Stimulated activated CD4-positive, alpha-beta T cell treated with anti-CD3 and anti-CD28 coated beads, TNF-alpha, amount 100 ng/mL, for 48 hours (primary cell): ENCODE results near the gene NTN1.

Experiments used
- DNase-seq, 3 donors: peaks; one replicate each; pipeline ENCODE4 v3.0.0-alpha.2; 2020; ENCODE audit warnings: low read depth in 3 of 3

NTN1 gene

DNA sequence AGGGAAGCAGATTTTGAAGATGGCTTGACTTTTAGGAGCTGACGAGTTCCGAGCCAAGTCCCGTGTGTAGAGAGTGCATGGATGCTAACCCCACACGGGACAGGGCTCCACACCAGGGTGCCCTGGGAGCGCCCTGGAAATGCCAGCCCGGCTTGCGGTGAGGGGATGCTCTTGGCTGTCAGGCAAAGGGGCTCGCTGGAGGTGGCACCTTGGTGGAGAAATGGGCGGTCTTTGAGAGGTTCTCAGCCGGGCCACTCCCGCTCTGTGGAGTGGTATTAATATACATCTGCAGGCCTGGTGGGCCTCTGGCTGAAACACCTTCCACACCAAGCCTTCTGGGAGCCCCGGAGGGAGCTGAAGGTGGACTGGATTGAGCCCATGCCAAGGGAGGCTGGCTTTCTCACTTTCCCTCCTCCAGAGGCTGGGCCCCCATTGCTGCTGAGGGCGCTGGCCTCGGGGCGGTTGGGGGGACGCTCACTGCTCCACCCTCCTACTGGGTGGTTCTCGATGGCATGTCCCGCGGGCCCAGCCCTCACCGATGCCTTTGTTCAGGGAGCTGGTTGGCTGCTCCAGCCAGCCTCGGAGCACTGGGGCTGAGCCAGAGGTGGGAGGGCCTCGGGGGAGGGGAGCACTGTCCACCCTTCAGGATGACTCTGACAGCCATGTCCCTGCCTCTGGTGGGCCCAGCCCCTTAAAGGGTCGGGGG is 210.3 kb downstream of the NTN1 start:
- no peak for DNase-seq

DNA sequence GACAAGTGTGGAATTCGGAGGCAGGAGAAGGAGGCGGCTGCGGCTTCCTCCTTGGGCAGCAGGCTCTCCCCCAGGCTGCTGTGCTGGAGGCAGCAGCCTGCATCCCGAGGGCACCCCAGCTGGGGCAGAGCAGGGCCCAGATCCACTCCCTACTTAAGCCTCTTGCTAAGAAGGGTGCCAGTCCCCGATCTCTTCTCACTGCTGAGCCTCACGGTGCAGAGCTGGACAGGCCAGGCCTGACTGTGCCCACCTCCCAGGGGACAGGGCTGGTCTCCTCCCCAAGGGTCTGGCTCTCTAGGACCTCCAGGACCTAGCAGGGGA is 210.8 kb downstream of the NTN1 start:
- no peak for DNase-seq

DNA sequence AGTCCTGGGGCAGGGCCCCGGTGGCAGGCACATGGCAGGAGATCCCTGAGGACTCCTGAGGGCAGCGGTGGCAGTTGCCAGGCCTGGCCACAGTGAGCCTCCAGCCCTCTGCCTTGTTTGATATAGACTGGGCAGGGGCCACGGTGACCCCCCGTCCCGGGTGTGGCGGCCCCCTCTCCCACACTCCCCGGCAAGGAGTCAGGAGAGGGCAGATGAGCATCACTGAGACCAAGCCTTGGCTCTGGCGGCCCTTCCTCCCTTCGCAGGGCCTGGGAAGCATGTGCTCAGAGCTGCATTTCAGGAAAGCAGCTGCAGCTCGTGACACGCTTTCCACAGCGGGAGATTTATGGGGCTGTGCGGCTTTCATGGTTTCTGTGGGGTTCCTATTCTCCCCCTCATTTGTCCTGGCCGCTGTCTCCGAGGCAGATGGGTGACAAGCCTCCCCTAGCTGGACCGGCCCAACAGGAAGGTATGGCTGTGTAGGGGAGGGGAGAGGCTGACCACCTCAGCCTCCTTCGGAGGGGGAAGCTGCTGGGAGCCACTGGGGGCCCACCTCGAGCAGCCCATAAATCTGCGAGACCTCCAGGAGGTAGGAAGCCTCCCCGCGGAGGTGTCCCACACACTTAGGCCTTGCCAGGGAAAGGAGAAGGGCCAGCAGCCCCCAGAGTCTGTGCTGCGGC is 211.4 kb downstream of the NTN1 start:
- DNase-seq = no peak

DNA sequence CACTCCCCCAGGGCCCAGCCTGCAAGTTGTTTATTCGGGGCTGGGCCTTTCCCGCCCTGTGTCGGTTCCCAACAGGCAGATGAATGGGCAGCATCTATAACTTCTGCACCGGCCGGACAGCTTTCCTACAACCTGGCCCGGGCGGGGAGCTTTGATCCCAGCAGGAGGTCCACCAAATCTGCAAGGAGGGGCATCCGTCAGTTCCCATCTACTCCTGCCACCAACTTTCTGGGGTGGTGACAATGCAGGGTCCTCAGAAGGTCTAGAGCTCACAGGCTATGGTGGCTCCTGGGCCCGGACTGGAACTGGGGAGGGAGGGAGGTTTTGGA is 211.9 kb downstream of the NTN1 start:
- no peak for DNase-seq

DNA sequence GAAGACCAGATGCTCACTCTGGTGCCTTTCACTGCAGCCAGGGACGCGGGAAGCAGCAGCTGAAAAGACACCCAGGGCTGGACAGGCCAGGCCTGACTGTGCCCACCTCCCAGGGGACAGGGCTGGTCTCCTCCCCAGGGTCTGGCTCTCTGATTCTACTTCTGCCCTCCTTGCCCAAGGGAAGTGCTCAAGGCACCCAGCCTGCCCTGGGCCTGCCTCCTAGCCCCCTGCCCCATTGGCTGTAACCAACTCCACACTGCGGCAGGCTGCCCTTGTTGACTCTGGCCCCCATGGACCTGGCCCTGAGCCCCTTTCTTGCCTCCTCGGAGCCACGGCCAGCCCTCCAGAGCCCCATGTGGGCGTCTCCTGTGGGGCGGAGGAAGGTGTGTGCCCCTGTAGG is 212.5 kb downstream of the NTN1 start:
- no peak for DNase-seq

DNA sequence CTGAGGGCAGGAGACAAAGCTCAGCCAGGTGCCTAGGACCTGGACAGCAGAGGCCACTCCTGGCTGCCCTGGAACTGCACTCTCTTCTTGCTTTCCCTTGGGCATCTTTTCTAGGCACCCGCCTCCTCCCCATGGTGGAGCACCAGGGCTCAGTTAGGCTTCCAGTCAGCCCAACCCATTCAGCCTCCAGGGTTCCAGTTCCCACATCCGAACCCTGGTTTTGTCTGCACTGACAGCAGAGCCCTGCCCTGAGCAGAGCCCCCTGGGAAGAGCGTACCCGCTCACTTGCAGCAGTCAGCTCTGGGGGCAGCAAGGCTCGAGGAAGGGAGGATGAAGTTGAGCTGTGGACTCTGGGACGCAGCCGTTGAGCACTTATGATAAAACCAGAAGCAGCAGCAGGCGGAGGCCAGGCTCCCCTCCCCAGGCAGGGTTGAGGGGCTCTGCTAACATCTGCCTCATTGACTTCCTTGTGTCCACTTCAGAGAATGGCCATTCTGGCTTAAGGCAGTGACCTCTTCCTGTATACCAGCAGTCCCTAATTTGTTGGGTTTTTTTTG is 213.2 kb downstream of the NTN1 start:
- no peak for DNase-seq

DNA sequence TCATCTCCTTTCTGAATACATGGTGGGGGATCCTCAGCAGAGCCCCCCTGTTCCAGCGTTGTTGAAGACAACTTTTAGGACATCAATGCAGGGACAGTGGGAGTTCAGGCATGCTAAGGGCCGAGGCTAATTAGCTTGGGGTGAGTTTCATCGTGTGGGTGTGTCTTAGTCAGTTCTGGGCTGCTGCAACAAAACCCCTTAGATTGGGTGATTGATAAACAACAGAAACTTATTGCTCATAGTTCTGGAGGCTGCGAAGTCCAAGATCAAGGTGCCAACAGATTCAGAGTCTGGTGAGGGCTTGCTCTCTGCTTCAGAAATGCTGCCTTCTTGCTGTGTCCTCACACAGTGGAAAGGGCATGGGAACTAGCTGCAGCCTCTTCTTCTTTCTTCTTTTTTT is 214.0 kb downstream of the NTN1 start:
- no peak for DNase-seq

DNA sequence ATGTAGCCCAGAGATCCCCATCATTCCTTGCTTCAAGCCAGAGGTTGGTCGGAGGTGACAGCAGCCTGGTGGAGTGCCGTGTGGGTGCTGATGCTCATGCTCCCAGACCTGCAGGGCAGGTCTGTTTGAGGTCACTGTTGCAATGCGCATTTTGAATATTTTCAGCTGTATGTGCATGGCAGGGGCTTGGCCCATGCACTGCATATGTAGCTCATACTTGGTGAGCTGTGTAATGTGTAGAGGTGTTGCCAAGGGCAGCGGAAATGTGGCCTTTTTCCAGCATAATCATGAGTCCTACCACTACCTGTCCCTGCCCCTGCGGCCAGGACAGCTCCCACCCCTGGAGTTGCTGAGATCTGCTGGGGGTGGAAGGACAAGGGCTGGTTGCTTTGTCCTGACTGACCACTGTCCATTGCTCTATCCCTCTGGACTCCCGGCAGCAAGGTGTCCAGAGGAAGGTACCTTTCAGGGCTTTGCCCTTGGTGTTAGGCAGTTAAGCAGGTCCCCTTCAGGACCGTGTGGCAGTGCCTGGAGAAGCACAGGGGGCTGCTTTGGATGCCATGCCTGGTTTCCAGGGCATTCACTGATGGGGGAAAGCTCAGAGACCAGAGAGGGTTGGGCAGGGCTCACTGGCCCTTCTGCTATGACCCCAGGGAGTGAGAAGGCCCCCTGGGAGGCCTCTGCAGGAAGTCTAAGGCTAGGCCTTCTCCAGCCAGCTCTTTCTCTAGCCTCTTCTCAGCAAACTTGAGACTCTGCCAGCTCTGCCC is 215.2 kb downstream of the NTN1 start:
- DNase-seq = no peak

DNA sequence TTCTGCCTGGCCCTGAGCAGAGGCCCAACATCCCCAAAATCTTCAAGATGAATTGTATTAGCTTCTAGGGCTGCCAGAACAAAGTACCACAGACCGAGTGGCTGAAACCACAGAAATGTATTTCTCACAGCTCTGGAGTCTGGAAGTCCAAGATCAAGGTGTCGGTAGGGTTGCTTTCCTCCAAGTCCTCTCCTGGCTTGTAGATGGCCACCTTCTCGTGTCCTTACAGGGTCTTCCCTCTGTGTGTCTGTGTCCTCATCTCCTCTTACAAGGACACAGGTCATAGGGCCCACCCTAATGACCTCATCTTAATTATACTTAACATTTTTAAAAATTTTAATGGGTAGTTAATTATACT is 215.7 kb downstream of the NTN1 start:
- DNase-seq = no peak

DNA sequence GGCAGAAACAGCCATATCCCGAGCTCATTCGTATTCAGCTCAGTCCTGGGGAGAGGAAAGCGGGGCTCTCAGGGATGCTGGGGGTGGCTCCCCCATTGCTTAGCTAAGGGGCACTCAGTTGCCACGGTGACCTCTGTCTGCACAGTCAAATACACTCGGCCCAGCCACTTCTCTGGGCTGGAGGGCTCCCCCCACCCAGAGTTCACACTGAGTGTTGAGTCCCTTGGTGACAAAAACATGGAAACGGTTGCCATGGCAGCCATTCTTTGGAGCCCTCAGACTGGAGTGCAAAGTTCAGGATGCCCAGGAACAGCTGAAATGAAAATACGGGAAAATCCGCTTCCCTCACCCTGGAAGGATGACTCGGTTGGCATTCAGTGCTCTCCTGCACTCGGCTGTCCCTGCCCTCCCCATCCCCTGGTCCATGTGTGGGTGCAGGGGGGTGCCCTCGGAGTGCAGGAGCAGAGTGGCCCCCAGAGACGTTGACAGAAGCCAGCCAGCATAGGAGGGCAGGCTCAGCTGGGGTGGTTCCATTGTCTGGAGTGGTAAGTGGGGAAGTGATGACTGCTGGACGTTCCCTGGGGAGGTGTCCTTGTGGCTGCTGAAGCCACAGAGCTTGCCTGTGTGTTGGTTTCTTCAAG is 216.5 kb downstream of the NTN1 start:
- DNase-seq = no peak

DNA sequence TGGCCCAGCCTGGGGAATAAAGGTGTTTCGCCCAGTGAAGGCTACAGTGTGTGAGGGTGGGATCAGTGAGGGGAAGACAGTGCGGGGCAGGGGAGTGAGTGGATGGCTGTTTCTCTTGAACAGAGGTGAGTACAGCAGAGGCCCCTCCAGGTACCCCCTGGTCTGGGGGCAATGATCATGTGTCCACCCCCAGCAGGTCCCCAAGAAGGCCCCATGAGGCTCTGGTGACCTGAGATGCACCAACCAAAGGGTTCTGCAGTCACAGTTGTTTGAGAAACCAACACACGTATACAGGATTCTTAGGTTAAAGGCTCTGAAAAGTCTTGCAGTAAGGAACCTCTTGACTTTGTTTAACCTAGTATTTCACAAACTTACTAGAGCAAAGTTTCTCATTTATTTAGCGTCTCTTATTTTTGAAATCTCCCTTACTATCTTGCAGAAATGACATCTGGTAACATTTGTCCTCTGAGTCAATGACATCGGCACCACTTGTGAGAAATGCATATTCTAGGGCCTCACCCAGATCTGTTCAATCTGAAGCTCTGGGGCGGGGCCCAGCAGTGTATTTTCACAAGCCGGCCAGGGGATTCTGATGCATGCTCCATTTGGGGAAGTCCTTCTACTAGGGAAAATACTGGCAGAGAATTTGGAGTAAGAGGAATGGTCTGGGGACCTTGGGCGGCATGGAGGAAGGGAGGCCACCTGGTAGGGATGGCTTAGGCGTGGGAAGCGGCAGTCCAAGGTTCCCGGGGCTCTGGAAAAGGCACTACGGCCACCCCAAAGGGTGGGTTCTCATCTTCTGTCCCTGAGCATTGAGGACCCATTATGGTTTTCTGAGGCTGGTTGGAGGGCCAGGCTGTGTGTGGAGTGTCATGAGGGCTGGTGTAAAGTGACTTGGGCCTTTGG is 217.3 kb downstream of the NTN1 start:
- no peak for DNase-seq

DNA sequence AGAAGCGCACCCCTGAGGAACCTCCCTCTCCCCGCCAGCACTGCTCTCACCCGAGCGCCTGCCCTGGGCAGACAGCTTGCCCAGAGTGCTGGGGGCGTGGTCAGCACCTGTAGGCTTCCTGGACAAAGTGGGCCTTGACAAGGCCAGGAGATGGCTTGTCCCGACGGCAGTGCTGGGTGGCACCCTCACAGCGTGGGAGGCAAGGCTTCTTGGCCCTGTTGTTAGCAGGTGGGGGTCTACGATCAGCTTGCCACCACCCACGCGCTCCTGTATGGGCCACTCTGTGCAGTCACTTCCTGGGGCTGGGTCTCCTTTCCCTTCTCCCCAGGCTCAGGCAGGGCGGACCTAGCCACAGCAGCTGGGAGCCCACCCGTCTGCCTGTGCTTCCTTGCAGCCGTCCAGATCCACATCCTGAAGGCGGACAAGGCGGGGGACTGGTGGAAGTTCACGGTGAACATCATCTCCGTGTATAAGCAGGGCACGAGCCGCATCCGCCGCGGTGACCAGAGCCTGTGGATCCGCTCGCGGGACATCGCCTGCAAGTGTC is 218.0 kb downstream of the NTN1 start:
- DNase-seq = no peak

DNA sequence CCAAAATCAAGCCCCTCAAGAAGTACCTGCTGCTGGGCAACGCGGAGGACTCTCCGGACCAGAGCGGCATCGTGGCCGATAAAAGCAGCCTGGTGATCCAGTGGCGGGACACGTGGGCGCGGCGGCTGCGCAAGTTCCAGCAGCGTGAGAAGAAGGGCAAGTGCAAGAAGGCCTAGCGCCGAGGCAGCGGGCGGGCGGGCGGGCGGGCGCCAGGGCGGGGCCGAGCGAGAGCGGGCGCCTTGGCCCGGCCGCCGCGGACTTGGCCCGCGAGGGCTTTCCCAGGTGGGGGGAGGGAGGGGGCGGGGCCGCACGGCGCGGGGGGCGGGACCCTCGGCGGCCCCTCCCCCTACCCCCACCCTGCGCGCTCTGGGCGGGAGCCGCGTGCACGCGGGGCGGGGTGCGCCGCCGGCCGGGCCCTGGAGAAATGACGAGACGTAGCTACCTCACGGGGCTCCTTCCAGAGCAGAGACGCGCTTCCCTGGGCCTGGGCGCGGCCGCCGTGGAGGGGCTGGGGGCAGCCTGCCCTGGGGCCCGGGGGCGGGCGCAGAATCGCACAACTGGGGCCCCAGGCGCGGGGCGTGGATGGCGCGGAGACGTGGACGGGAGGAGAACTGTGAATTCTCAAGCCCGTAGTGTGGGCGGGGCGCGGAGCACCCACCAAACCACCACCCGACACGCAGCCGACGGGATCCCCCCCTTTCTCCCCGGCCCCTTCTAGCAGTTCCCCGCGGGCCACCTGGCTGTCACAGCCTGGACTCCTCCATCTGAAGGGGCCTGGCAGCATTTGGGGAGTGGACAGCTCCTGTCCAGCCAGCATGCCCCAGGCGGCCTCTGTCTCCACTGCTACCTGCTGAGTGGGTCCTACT is 218.7 kb downstream of the NTN1 start:
- DNase-seq = peak; percentile 49 to 56 (median 51)

DNA sequence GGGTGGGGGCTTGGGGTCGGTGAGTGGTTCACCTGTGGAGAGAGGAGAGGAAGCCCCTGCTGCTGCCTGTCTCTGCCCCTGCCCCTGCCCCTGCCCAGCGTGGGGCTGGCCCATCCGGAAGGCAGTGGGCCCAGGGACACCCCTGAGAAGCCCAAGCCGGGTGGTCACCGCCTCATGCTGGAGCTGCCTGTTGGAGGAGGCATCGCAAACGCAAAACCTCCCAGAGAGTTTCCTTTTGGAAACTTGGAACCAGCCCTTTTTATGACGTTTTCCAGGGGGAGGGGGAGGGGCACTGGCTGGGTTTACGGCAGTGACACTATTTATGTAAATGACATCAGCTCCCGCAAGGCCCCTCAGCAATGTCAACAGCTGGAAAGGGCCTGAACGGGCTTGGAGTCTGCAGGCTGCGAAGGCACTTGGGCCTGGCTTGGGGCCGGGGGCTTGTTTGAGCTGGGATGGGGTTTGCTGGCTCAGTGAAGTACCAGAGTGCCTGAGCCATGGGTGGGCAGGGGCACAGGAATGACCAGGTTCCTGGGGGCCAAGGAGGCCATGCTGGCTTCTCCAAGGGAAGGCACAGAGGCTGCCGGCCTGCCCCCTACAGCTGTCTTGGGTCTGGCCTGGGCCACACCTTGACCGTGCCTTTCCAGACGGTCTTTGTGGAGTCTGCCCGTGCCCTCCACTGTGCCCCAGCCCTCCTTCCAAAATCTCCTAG is 219.5 kb downstream of the NTN1 start:
- no peak for DNase-seq

DNA sequence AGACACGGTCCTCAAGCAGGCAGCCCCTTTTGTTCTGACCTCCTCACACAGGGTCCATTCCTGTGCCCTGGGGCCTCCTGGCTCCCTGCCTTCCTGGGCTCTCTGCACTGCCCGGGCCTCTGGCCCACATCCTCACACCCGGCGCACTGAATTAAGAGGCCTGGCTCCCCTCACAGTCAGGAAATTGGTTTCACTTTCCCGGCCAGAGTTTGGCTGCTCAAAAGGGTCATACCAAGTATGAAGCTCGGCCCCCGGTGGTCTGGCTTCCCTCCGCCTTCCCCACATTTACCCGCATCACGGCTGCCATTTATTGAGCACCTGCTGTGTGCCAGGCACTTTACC is 220.0 kb downstream of the NTN1 start:
- no peak for DNase-seq

DNA sequence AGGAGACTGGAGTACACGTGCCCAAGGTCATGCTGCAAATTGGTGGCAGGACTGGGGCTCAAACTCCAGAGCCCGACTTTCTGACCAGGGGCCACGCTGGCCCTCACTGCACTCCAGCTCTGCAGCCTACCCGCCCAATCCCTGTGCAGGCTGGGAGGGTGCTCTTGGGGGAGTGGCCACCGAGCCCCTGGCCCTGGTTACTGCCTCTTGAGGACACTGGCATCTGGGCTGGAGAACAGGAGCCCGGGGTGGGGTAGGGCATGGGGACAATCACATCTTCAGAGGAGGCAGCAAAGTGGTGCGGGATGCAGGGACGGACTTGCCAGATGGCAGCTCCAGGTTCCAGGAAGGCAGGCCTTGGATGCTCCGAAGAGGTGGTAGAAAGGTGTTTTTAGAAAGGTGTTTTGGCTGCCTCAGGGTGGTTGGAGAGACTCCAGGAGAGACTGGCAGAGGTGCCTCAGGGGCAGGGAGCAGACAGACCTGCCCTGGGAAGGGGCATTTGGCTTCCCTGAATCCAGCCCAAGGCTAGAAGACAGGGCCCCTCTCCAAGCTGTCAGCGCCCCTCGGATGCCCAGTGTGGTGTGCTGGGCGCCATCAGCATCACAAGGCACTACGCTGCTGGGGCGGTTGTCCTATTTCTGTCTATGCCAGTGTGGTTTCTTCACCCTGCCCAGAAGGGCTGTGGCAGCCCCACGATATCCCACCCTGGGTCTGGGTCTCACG is 220.6 kb downstream of the NTN1 start:
- no peak for DNase-seq

DNA sequence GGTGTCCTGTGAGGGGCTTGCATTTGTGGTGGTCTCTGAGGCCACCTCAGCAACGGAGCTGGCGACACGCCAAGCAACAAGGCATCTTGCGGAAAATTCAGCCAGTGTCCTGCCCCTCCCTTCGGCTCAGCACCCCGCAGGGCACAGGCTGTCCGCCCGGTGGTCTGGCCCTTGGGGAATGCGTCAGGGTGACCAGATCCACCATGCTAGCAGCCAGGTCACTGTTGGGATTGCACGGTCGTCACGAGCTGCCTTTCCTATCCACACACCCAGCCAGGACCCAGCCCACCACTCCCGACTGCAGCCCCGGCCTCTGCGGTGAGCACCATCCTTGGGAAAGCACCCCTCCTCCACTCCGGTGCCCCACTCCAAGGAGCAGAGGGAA is 221.2 kb downstream of the NTN1 start:
- no peak for DNase-seq

DNA sequence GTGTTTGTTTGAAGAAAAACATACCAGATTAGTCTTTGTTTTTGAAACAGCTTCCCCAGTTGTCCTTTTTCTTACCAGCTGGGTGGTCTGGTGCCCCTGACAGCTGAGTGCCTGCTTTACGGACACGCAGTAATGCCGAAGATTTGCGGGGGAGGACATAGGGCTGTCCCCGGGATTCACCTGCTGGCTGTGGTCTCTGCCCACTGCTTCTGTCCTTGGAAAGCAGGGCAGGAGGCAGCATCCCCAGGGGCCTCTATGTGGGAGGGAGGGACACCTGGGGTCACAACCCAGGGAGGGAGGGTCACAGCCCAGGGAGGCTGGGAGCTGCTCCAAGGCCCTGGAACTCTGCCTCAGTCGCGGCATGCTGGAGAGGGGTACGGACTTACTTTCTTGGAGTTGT is 221.7 kb downstream of the NTN1 start:
- no peak for DNase-seq
